CD4-positive, alpha-beta T cell (primary cell): Measurements from ENCODE around the gene UHRF1. TPM values are rescaled to one million over a fixed set of nuclear protein-coding genes. Genes with fewer than 3 reads are reported as not detected.

ENCODE experiments used
- ATAC-seq: fragments of 200-7000 bp; cut with Tn5 transposase; one replicate; pipeline ENCODE4 v1.10.0; 2022; ENCODE audit warnings: mild to moderate bottlenecking; ENCODE audit not compliant: poor library complexity
- CTCF ChIA-PET: fragments of 350-600 bp; sonication (Branson Sonifier 250); formaldehyde crosslinking; loops from one replicate; lab custom pipeline; 2021; ENCODE audit warnings: antibody characterized with exemption, inconsistent platforms; lab: Charles Lee
- POLR2A ChIA-PET: fragments of 350-600 bp; sonication (Branson Sonifier 250); formaldehyde crosslinking; loops from one replicate; lab custom pipeline; 2021; ENCODE audit warnings: antibody characterized with exemption, inconsistent platforms; lab: Charles Lee
- DNase-seq, 14 experiments: peaks; one replicate each; pipeline ENCODE4 v3.0.0-alpha.2; 2013 to 2020; ENCODE audit warnings: mixed read lengths in 2 of 14
- H3K27ac ChIP-seq, 2 donors: one replicate each; pipeline versions ENCODE4 v1.5.1 to v1.7.0; 2013; ENCODE audit warnings: low read length in 2 of 2, low read depth in 1 of 2, mild to moderate bottlenecking in 1 of 2
- H3K27me3 ChIP-seq, 2 experiments: 1 replicate in 1 of 2; 2 replicates in 1 of 2; pipeline versions ENCODE4 v1.6.1 to v1.7.0; 2013; ENCODE audit warnings: low read length in 2 of 2, control low read depth in 1 of 2, mild to moderate bottlenecking in 1 of 2, moderate library complexity in 1 of 2; ENCODE audit not compliant: insufficient read depth in 2 of 2, control insufficient read depth in 1 of 2
- H3K36me3 ChIP-seq: one replicate; pipeline ENCODE4 v1.6.1; 2013; ENCODE audit warnings: low read length, control low read depth; ENCODE audit not compliant: insufficient read depth
- H3K4me1 ChIP-seq: one replicate; pipeline ENCODE4 v1.6.1; 2013; ENCODE audit warnings: low read length, control low read depth; ENCODE audit not compliant: insufficient read depth
- H3K4me3 ChIP-seq: one replicate; pipeline ENCODE4 v1.5.1; 2013; ENCODE audit warnings: mild to moderate bottlenecking, low read length, moderate library complexity
- H3K9me3 ChIP-seq, 2 experiments: 1 replicate in 1 of 2; 2 replicates in 1 of 2; pipeline versions ENCODE4 v1.6.1 to v1.7.0; 2013; ENCODE audit warnings: low read length in 2 of 2, mild to moderate bottlenecking in 2 of 2, control low read depth in 1 of 2, moderate library complexity in 1 of 2; ENCODE audit not compliant: control insufficient read depth in 1 of 2, insufficient read depth in 1 of 2
- H3K27ac Mint-ChIP-seq: one replicate; pipeline ENCODE4 v1.8.0; 2020; ENCODE audit warnings: mixed read lengths
- H3K27me3 Mint-ChIP-seq: one replicate; pipeline ENCODE4 v1.8.0; 2021; ENCODE audit warnings: mixed read lengths
- H3K36me3 Mint-ChIP-seq: one replicate; pipeline ENCODE4 v1.8.0; 2021; ENCODE audit warnings: low read depth, mixed read lengths
- H3K4me1 Mint-ChIP-seq: one replicate; pipeline ENCODE4 v1.8.0; 2021; ENCODE audit warnings: low read depth, mixed read lengths
- H3K4me3 Mint-ChIP-seq: one replicate; pipeline ENCODE4 v1.8.0; 2020; ENCODE audit warnings: mild to moderate bottlenecking, mixed read lengths
- H3K9me3 Mint-ChIP-seq: one replicate; pipeline ENCODE4 v1.8.0; 2020; ENCODE audit warnings: mixed read lengths
- CTCF ChIP-seq: fragments of 200-600 bp; IDR thresholded peaks from one replicate; pipeline ENCODE4 v1.8.0; 2022; ENCODE audit warnings: antibody characterized with exemption, mild to moderate bottlenecking
- intact Hi-C, 2 experiments: fragments of 100-400 bp; cut with DNase I in 1 of 2; cut with micrococcal nuclease in 1 of 2; formaldehyde crosslinking; loops; one replicate each; pipeline versions ENCODE4 v1.15.1 to v1.9.0; 2023 to 2025; cut with DNase I, micrococcal nuclease
- total RNA-seq, 174 experiments: library from RNA in 2 of 174; stranded (reverse) in 2 of 174; gene quantifications; one replicate each; pipeline ENCODE4 v1.2.3 and lab custom pipeline; 2021 to 2026

The UHRF1 gene
- total RNA-seq, 2 experiments from 2014 or later, result 0.16 to 0.20 TPM

GRCh38 chr19:4987256-4987655 is 78.0 kb downstream of the UHRF1 start:
- peaks cover 12% of the 10 kb centered on the region for H3K4me1 Mint-ChIP-seq
- POLR2A ChIA-PET, result no interaction called here
- H3K9me3 ChIP-seq, result peaks cover 0 to 12% of the 10 kb centered on the region in 2 experiments

GRCh38 chr19:4987692-4988370 is 78.5 kb downstream of the UHRF1 start:
- Histone ChIP-seq H3K27ac (no peak overlapping the region), H3K4me1 (peaks cover 6% of the 10 kb centered on the region), H3K27me3 (no peaks in the 10 kb centered on the region), H3K4me3 (no peak overlapping the region), H3K36me3 (peaks cover 2% of the 10 kb centered on the region), H3K9me3 (peaks cover 0 to 12% of the 10 kb centered on the region in 2 experiments)
- ChIA-PET POLR2A (interaction anchor here (1.1 kb wide), 1 partner anchor 19 kb away, joined by 4 read pairs; the partner anchor contains the start of gene KDM4B), CTCF (no interaction called here)
- TF ChIP-seq CTCF, result no peak
- no peaks in the 10 kb centered on the region for H3K27me3 Mint-ChIP-seq
- H3K4me1 Mint-ChIP-seq, result peaks cover 12% of the 10 kb centered on the region
- DNase-seq (no peak), ATAC-seq (no peak)
- H3K36me3 Mint-ChIP-seq, result peaks cover 31% of the 10 kb centered on the region
- no peak overlapping the region for H3K27ac Mint-ChIP-seq
- peaks cover 2% of the 10 kb centered on the region for H3K9me3 Mint-ChIP-seq
- intact Hi-C loops, result no loop called here
- no peak overlapping the region for H3K4me3 Mint-ChIP-seq

More at GRCh38 chr19:4987256-4987655, 78.0 kb downstream of the UHRF1 start:
- Mint-ChIP-seq H3K27me3 (no peaks in the 10 kb centered on the region), H3K27ac (no peak overlapping the region), H3K4me3 (no peak overlapping the region), H3K36me3 (peaks cover 28% of the 10 kb centered on the region), H3K9me3 (no peaks in the 10 kb centered on the region)
- Histone ChIP-seq H3K27me3 (no peaks in the 10 kb centered on the region), H3K4me1 (peaks cover 6% of the 10 kb centered on the region), H3K36me3 (peaks cover 2% of the 10 kb centered on the region), H3K4me3 (no peak overlapping the region), H3K27ac (no peak overlapping the region)
- intact Hi-C loops, result no loop called here
- ATAC-seq (no peak), DNase-seq (no peak)
- CTCF ChIA-PET, result no interaction called here
- TF ChIP-seq CTCF, result no peak

- Mint-ChIP-seq H3K36me3 (peaks cover 36% of the 10 kb centered on the region), H3K27ac (no peak overlapping the region), H3K4me1 (peaks cover 12% of the 10 kb centered on the region), H3K4me3 (no peak overlapping the region), H3K27me3 (no peaks in the 10 kb centered on the region), H3K9me3 (peaks cover 2% of the 10 kb centered on the region)
- Histone ChIP-seq H3K9me3 (peaks cover 0 to 12% of the 10 kb centered on the region in 2 experiments), H3K27ac (no peak overlapping the region), H3K4me3 (no peak overlapping the region), H3K27me3 (no peaks in the 10 kb centered on the region), H3K4me1 (peaks cover 6% of the 10 kb centered on the region), H3K36me3 (no peaks in the 10 kb centered on the region)
- DNase-seq (no peak), ATAC-seq (no peak)
- ChIA-PET CTCF (no interaction called here), POLR2A (interaction anchor here (1.1 kb wide), 1 partner anchor 20 kb away, joined by 4 read pairs; the partner anchor contains the start of gene KDM4B)
- intact Hi-C loops, result no loop called here
- no peak for TF ChIP-seq CTCF
These were observed 79.5 kb downstream of the UHRF1 start for GRCh38 chr19:4988770-4989251.
